ENCODE measurements around the gene LAX1. TPM values are rescaled to one million over a fixed set of nuclear protein-coding genes. Genes with fewer than 3 reads are reported as not detected.

The LAX1 gene
- total RNA-seq, 1 experiment from 2014 or later: not detected

DNA sequence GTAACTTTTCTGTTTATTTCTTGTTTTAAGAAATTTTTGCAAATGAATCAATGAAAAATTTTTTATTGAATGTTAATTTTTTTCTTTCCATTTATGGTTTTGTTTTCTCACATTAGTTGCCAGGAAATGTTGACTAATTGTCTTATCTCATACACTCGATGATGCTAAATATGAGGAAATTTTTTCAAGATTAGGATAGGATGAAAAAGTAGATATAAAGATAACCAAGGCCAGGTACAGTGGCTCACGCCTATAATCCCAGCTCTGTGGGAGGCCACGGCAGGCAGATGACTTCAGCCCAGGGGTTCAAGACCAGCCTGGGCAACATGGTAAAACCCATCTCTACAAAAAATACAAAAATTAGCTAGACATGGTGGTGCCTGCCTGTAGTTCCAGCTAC is 12.6 kb downstream of the LAX1 start:
- BruUV-seq (replicated peaks): no TSS peak
- Histone ChIP-seq H3K27me3 (ENCODE audit: control insufficient read depth, insufficient read depth, low read length) (no peaks in the 10 kb centered on the region), H3K4me1 (ENCODE audit: control insufficient read depth, insufficient read depth, low read length) (no peaks in the 10 kb centered on the region), H3K9me3 (ENCODE audit: control insufficient read depth, insufficient read depth, low read depth, low read length) (no peaks in the 10 kb centered on the region), H3K4me3 (ENCODE audit: low read depth in 2 of 2, low read length in 2 of 2) (no peak overlapping the region), H3K36me3 (ENCODE audit: control insufficient read depth, insufficient read depth, low read length) (no peaks in the 10 kb centered on the region), H3K27ac (ENCODE audit: low read length) (no peak overlapping the region)
- no peak for TF ChIP-seq SIN3A (IDR thresholded peaks at IDR 0.05; ENCODE audit: borderline replicate concordance, insufficient read depth, low read depth, low read length)
- TF ChIP-seq, protein P1, sequence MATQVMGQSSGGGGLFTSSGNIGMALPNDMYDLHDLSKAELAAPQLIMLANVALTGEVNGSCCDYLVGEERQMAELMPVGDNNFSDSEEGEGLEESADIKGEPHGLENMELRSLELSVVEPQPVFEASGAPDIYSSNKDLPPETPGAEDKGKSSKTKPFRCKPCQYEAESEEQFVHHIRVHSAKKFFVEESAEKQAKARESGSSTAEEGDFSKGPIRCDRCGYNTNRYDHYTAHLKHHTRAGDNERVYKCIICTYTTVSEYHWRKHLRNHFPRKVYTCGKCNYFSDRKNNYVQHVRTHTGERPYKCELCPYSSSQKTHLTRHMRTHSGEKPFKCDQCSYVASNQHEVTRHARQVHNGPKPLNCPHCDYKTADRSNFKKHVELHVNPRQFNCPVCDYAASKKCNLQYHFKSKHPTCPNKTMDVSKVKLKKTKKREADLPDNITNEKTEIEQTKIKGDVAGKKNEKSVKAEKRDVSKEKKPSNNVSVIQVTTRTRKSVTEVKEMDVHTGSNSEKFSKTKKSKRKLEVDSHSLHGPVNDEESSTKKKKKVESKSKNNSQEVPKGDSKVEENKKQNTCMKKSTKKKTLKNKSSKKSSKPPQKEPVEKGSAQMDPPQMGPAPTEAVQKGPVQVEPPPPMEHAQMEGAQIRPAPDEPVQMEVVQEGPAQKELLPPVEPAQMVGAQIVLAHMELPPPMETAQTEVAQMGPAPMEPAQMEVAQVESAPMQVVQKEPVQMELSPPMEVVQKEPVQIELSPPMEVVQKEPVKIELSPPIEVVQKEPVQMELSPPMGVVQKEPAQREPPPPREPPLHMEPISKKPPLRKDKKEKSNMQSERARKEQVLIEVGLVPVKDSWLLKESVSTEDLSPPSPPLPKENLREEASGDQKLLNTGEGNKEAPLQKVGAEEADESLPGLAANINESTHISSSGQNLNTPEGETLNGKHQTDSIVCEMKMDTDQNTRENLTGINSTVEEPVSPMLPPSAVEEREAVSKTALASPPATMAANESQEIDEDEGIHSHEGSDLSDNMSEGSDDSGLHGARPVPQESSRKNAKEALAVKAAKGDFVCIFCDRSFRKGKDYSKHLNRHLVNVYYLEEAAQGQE (IDR thresholded peaks at IDR 0.05; ENCODE audit: insufficient read depth in 1 of 2, low read depth in 2 of 2, low read length in 1 of 2): no peak
- TF ChIP-seq POLR2AphosphoS5 (IDR thresholded peaks at IDR 0.05; ENCODE audit: low read depth, low read length): no peak
- no peak for TF ChIP-seq TCF7L2 (IDR thresholded peaks at IDR 0.05; ENCODE audit: low read depth, low read length)
- TF ChIP-seq, protein P2, sequence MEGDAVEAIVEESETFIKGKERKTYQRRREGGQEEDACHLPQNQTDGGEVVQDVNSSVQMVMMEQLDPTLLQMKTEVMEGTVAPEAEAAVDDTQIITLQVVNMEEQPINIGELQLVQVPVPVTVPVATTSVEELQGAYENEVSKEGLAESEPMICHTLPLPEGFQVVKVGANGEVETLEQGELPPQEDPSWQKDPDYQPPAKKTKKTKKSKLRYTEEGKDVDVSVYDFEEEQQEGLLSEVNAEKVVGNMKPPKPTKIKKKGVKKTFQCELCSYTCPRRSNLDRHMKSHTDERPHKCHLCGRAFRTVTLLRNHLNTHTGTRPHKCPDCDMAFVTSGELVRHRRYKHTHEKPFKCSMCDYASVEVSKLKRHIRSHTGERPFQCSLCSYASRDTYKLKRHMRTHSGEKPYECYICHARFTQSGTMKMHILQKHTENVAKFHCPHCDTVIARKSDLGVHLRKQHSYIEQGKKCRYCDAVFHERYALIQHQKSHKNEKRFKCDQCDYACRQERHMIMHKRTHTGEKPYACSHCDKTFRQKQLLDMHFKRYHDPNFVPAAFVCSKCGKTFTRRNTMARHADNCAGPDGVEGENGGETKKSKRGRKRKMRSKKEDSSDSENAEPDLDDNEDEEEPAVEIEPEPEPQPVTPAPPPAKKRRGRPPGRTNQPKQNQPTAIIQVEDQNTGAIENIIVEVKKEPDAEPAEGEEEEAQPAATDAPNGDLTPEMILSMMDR (IDR thresholded peaks at IDR 0.05): no peak
- POLR2A ChIA-PET: no interaction called here
- no peak for ATAC-seq
- DNase-seq (ENCODE audit: low read depth, low spot score): no peak
- CTCF ChIA-PET: no interaction called here
- intact Hi-C loops (cut with micrococcal nuclease; ENCODE audit: unreplicated experiment) (no loop called here), in situ Hi-C loops (cut with HindIII; ENCODE audit: low pct_unique_long_range_greater_than_20kb, low sequenced_read_pairs) (no loop called here)

DNA sequence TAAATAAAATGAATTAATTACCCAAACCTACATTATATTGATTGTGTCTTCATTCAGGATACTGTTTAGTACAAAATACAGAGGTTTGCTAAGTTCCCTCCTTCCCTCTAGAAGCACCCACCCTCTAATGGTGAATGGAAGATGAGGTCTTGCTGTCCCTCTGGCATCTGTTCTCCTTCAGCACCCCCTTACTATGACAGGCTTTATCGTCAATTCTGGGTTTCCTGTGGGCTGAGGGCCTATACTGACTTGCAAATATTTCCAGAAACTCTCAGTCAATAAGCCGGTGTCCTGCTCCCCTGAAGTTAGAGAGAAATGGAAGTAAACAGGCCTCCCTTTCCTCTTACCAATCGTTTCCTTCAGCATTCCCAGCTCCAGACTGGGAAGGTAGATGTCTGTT is 13.2 kb downstream of the LAX1 start:
- H3K4me1 ChIP-seq (ENCODE audit: control insufficient read depth, insufficient read depth, low read length): no peaks in the 10 kb centered on the region
- H3K36me3 ChIP-seq (ENCODE audit: control insufficient read depth, insufficient read depth, low read length): no peaks in the 10 kb centered on the region
- no peaks in the 10 kb centered on the region for H3K9me3 ChIP-seq (ENCODE audit: control insufficient read depth, insufficient read depth, low read depth, low read length)
- ChIA-PET POLR2A (no interaction called here), CTCF (no interaction called here)
- BruUV-seq (replicated peaks): no TSS peak
- H3K27me3 ChIP-seq (ENCODE audit: control insufficient read depth, insufficient read depth, low read length): no peaks in the 10 kb centered on the region
- in situ Hi-C loops (cut with HindIII; ENCODE audit: low pct_unique_long_range_greater_than_20kb, low sequenced_read_pairs) (no loop called here), intact Hi-C loops (cut with micrococcal nuclease; ENCODE audit: unreplicated experiment) (no loop called here)
- ATAC-seq (no peak), DNase-seq (ENCODE audit: low read depth, low spot score) (no peak)
- no peak overlapping the region for H3K4me3 ChIP-seq (ENCODE audit: low read depth in 2 of 2, low read length in 2 of 2)
- TF ChIP-seq POLR2AphosphoS5 (IDR thresholded peaks at IDR 0.05; ENCODE audit: low read depth, low read length): no peak
- H3K27ac ChIP-seq (ENCODE audit: low read length): no peak overlapping the region

DNA sequence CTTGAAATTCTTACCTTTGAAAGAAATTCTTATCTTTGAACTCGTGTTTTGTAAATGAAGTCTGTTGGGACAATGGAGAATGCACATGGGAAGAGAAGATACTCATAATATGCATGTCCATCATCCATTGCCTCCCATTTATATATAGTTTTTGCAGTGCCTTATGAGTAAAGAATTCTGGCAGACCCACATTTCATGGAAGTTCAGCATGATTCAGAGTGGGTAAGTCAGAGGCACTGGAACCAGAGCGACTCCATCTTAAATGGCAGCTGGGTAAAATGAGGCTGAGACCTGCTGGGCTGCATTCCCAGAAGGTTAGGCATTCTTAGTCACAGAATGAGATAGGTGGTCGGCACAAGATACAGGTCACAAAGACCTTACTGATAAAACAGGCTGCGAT is 13.8 kb downstream of the LAX1 start:
- in situ Hi-C loops (cut with HindIII; ENCODE audit: low pct_unique_long_range_greater_than_20kb, low sequenced_read_pairs) (no loop called here), intact Hi-C loops (cut with micrococcal nuclease; ENCODE audit: unreplicated experiment) (no loop called here)
- Histone ChIP-seq H3K36me3 (ENCODE audit: control insufficient read depth, insufficient read depth, low read length) (no peaks in the 10 kb centered on the region), H3K9me3 (ENCODE audit: control insufficient read depth, insufficient read depth, low read depth, low read length) (no peaks in the 10 kb centered on the region), H3K4me1 (ENCODE audit: control insufficient read depth, insufficient read depth, low read length) (no peaks in the 10 kb centered on the region), H3K27ac (ENCODE audit: low read length) (no peak overlapping the region), H3K4me3 (ENCODE audit: low read depth in 2 of 2, low read length in 2 of 2) (no peak overlapping the region), H3K27me3 (ENCODE audit: control insufficient read depth, insufficient read depth, low read length) (no peaks in the 10 kb centered on the region)
- CTCF ChIA-PET: no interaction called here
- TF ChIP-seq, protein P1 (IDR thresholded peaks at IDR 0.05; ENCODE audit: insufficient read depth in 1 of 2, low read depth in 2 of 2, low read length in 1 of 2): no peak
- TF ChIP-seq POLR2AphosphoS5 (IDR thresholded peaks at IDR 0.05; ENCODE audit: low read depth, low read length) (no peak), TCF7L2 (IDR thresholded peaks at IDR 0.05; ENCODE audit: low read depth, low read length) (no peak), SIN3A (IDR thresholded peaks at IDR 0.05; ENCODE audit: borderline replicate concordance, insufficient read depth, low read depth, low read length) (no peak)
- TF ChIP-seq, protein P2 (IDR thresholded peaks at IDR 0.05): no peak
- DNase-seq (ENCODE audit: low read depth, low spot score) (no peak), ATAC-seq (no peak)
- no TSS peak for BruUV-seq (replicated peaks)
- POLR2A ChIA-PET: no interaction called here

All from Panc1 (cell line).